HEK293 (cell line): Measurements from ENCODE around the gene SETD2.

Experiments
- CTCF ChIA-PET: fragments of 350-600 bp; formaldehyde crosslinking; extraction: SDS; loops from one replicate; lab custom pipeline; 2021; ENCODE audit warnings: antibody characterized with exemption; lab: Yijun Ruan, JAX
- POLR2A ChIA-PET: fragments of 300-600 bp; formaldehyde crosslinking; extraction: SDS; loops from one replicate; lab custom pipeline; 2020; ENCODE audit warnings: antibody characterized with exemption, inconsistent platforms; lab: Yijun Ruan, JAX
- H3K27ac ChIP-seq: fragments of 200-500 bp; sonication (Bioruptor generic); 2 replicates; pipeline ENCODE4 v1.5.1; 2014; ENCODE audit warnings: low read depth, low read length, control low read depth, inconsistent platforms; ENCODE audit errors: extremely low read depth
- H3K36me3 ChIP-seq, 2 experiments: fragments of 200-500 bp in 1 of 2; sonication (Bioruptor generic) in 1 of 2; 1 replicate in 1 of 2; 2 replicates in 1 of 2; pipeline ENCODE4 v1.5.1; 2014 to 2017; ENCODE audit warnings: inconsistent platforms in 2 of 2, low read length in 2 of 2; ENCODE audit not compliant: control insufficient read depth in 2 of 2, insufficient read depth in 1 of 2
- H3K4me1 ChIP-seq: fragments of 200-500 bp; sonication (Bioruptor generic); 2 replicates; pipeline ENCODE4 v1.5.1; 2014; ENCODE audit warnings: mild to moderate bottlenecking, low read length, inconsistent platforms; ENCODE audit not compliant: control insufficient read depth, insufficient read depth
- H3K4me3 ChIP-seq: 2 replicates; pipeline ENCODE4 v1.5.1; 2011; ENCODE audit warnings: low read depth, mild to moderate bottlenecking, control low read depth, low read length, moderate library complexity
- H3K9me3 ChIP-seq: fragments of 200-500 bp; sonication (Bioruptor generic); 2 replicates; pipeline ENCODE4 v1.5.1; 2014; ENCODE audit warnings: low read depth, low read length, inconsistent platforms; ENCODE audit not compliant: control insufficient read depth, insufficient read depth
- IKZF3 ChIP-seq: fragments of 450-650 bp; IDR thresholded peaks from 2 replicates; pipeline ENCODE4 v1.5.0; 2018; ENCODE audit warnings: missing biosample characterization, mild to moderate bottlenecking, missing genetic modification characterization, moderate library complexity
- PRDM2 ChIP-seq: fragments of 450-650 bp; formaldehyde crosslinking; IDR thresholded peaks from 2 replicates; pipeline ENCODE4 v1.5.1; 2016; ENCODE audit warnings: missing biosample characterization, missing genetic modification characterization, borderline replicate concordance
- REST ChIP-seq: fragments of 450-650 bp; formaldehyde crosslinking; IDR thresholded peaks from 2 replicates; pipeline ENCODE4 v1.5.1; 2016; ENCODE audit warnings: missing biosample characterization, missing genetic modification characterization
- ZNF112 ChIP-seq: fragments of 450-650 bp; formaldehyde crosslinking; IDR thresholded peaks from 2 replicates; pipeline ENCODE4 v1.5.0; 2017; ENCODE audit warnings: missing biosample characterization, missing genetic modification characterization
- ZNF211 ChIP-seq: fragments of 450-650 bp; formaldehyde crosslinking; IDR thresholded peaks from 2 replicates; pipeline ENCODE4 v1.5.1; 2016; ENCODE audit warnings: low read depth, missing biosample characterization, missing genetic modification characterization
- ZNF302 ChIP-seq: fragments of 450-650 bp; formaldehyde crosslinking; IDR thresholded peaks from 2 replicates; pipeline ENCODE4 v1.5.1; 2016; ENCODE audit warnings: missing biosample characterization, missing genetic modification characterization, low read depth
- ZNF37A ChIP-seq: fragments of 450-650 bp; IDR thresholded peaks from 2 replicates; pipeline ENCODE4 v1.5.1; 2018; ENCODE audit warnings: missing biosample characterization, missing genetic modification characterization
- ZNF404 ChIP-seq: fragments of 450-650 bp; formaldehyde crosslinking; IDR thresholded peaks from 2 replicates; pipeline ENCODE4 v1.5.1; 2017; ENCODE audit warnings: missing biosample characterization, missing genetic modification characterization
- ZNF473 ChIP-seq: fragments of 450-650 bp; formaldehyde crosslinking; IDR thresholded peaks from 2 replicates; pipeline ENCODE4 v1.5.1; 2017; ENCODE audit warnings: missing biosample characterization, missing genetic modification characterization
- ZNF623 ChIP-seq: fragments of 450-650 bp; formaldehyde crosslinking; IDR thresholded peaks from 2 replicates; pipeline ENCODE4 v1.5.1; 2016; ENCODE audit warnings: missing biosample characterization, missing genetic modification characterization
- ZNF624 ChIP-seq: fragments of 450-650 bp; formaldehyde crosslinking; IDR thresholded peaks from 2 replicates; pipeline ENCODE4 v1.5.1; 2017; ENCODE audit warnings: missing biosample characterization, missing genetic modification characterization
- ZNF664 ChIP-seq: fragments of 450-650 bp; formaldehyde crosslinking; IDR thresholded peaks from 2 replicates; pipeline ENCODE4 v1.5.1; 2016; ENCODE audit warnings: missing biosample characterization, missing genetic modification characterization
- ZNF792 ChIP-seq: fragments of 450-650 bp; formaldehyde crosslinking; IDR thresholded peaks from 2 replicates; pipeline ENCODE4 v1.5.1; 2016; ENCODE audit warnings: missing biosample characterization, missing genetic modification characterization

Gene SETD2

GRCh38 chr3:47054412-47054811 is 109.5 kb downstream of the SETD2 start (continued):
- TF ChIP-seq PRDM2 (tag by site-specific recombination) (no peak), ZNF624 (tag by site-specific recombination) (no peak)

- Histone ChIP-seq H3K36me3 (peaks cover 4 to 17% of the 10 kb centered on the region in 2 experiments; a peak in 2 of 3 replicates), H3K4me1 (no peaks in the 10 kb centered on the region), H3K4me3 (no peak overlapping the region), H3K27ac (no peak overlapping the region), H3K9me3 (no peaks in the 10 kb centered on the region)
- TF ChIP-seq REST (no peak), ZNF404 (no peak), ZNF211 (no peak), IKZF3 (tag by site-specific recombination) (no peak), ZNF624 (tag by site-specific recombination) (no peak), ZNF792 (tag by site-specific recombination) (no peak)
- POLR2A ChIA-PET = no interaction called here
- CTCF ChIA-PET = no interaction called here
Observed at GRCh38 chr3:47047673-47048072, 116.2 kb downstream of the SETD2 start.

- Histone ChIP-seq H3K36me3 (peaks cover 6 to 22% of the 10 kb centered on the region in 2 experiments; a peak in 2 of 3 replicates), H3K9me3 (no peaks in the 10 kb centered on the region), H3K4me3 (no peak overlapping the region), H3K4me1 (no peaks in the 10 kb centered on the region), H3K27ac (peak overlapping the region; percentile 37; the same call in 1 of the 2 replicates)
- ChIA-PET CTCF (interaction anchor here (0.7 kb wide), 1 partner anchor 48 kb away, joined by 3 read pairs; no protein-coding TSS in a partner anchor), POLR2A (no interaction called here)
- TF ChIP-seq ZNF37A (tag by site-specific recombination) (no peak), ZNF664 (tag by site-specific recombination) (peak; percentile 13; the same call in 1 of the 2 replicates), ZNF623 (tag by site-specific recombination) (no peak), ZNF473 (tag by site-specific recombination) (no peak), ZNF112 (tag by site-specific recombination) (no peak), ZNF302 (tag by site-specific recombination) (no peak)
Observed at GRCh38 chr3:47047069-47047468, 116.8 kb downstream of the SETD2 start.
